C4-2B (cell line): ENCODE measurements around the gene KIF6.

ENCODE experiments used
- CTCF ChIP-seq: fragments of 450-650 bp; conservative IDR thresholded peaks from 2 replicates; pipeline ENCODE4 v1.5.1; 2017; ENCODE audit warnings: mild to moderate bottlenecking
- ZFX ChIP-seq: fragments of 450-650 bp; IDR thresholded peaks from 2 replicates; pipeline ENCODE4 v1.6.1; 2017

- no peak for TF ChIP-seq CTCF
- no peak for TF ChIP-seq ZFX
These were observed 134.3 kb downstream of the KIF6 start for GRCh38 chr6:39590871-39591393.
